UCSD-AML1 (cell line): ENCODE measurements around the gene ST6GAL1.
"Not testable (repeated sequence)": the region's sequence is repeated elsewhere in the genome, so short reads cannot be mapped to it uniquely, and the experiment has no call there.

Experiments
- DNase-seq: peaks from one replicate; lab custom pipeline; 2025; ENCODE audit not compliant: unreplicated experiment; lab: John Stamatoyannopoulos, UW

The ST6GAL1 gene

GRCh38 chr3:186940967-186941366 lies 10.6 kb downstream of the ST6GAL1 start:
- no peak for DNase-seq

- no peak for DNase-seq
These were observed 11.8 kb downstream of the ST6GAL1 start for GRCh38 chr3:186942168-186942567.

- DNase-seq, result no peak
These were observed 15.0 kb downstream of the ST6GAL1 start for GRCh38 chr3:186945255-186945823.

- DNase-seq, result no peak
These were observed 16.5 kb downstream of the ST6GAL1 start for GRCh38 chr3:186946756-186947375.

GRCh38 chr3:186949281-186949982 lies 19.1 kb downstream of the ST6GAL1 start:
- DNase-seq, result no peak

GRCh38 chr3:186950402-186951093 lies 20.2 kb downstream of the ST6GAL1 start:
- no peak for DNase-seq

GRCh38 chr3:186951640-186952552 lies 21.6 kb downstream of the ST6GAL1 start:
- DNase-seq, result no peak

GRCh38 chr3:186953011-186953487 lies 22.7 kb downstream of the ST6GAL1 start:
- DNase-seq, result peak; percentile 35

GRCh38 chr3:186953992-186954699 lies 23.8 kb downstream of the ST6GAL1 start:
- not testable (repeated sequence) for DNase-seq

GRCh38 chr3:186955898-186956696 lies 25.8 kb downstream of the ST6GAL1 start:
- DNase-seq, result no peak

GRCh38 chr3:186959029-186959624 lies 28.8 kb downstream of the ST6GAL1 start:
- no peak for DNase-seq

GRCh38 chr3:186960347-186960746 lies 30.0 kb downstream of the ST6GAL1 start:
- DNase-seq, result no peak

- no peak for DNase-seq
These were observed 32.1 kb downstream of the ST6GAL1 start for GRCh38 chr3:186962445-186962844.

- DNase-seq, result no peak
These were observed 33.3 kb downstream of the ST6GAL1 start for GRCh38 chr3:186963636-186964035.

- DNase-seq, result no peak
These were observed 33.7 kb downstream of the ST6GAL1 start for GRCh38 chr3:186964071-186964470.

GRCh38 chr3:186964616-186965015 lies 34.3 kb downstream of the ST6GAL1 start:
- DNase-seq, result no peak

- DNase-seq, result no peak
These were observed 35.0 kb downstream of the ST6GAL1 start for GRCh38 chr3:186965141-186965879.

GRCh38 chr3:186966406-186966805 lies 36.1 kb downstream of the ST6GAL1 start:
- no peak for DNase-seq
